Activated CD8-positive, alpha-beta memory T cell treated with anti-CD3 and anti-CD28 coated beads for 48 hours (primary cell): Measurements from ENCODE around the gene IRF2BPL.

Source experiments
- DNase-seq, 3 experiments: peaks; one replicate each; pipeline ENCODE4 v3.0.0-alpha.2; 2020; ENCODE audit warnings: low read depth in 2 of 3, low spot score in 2 of 3

The IRF2BPL gene

GRCh38 chr14:77028384-77029231 lies at the start of gene IRF2BPL:
Gene IRF2BPL (minus strand): TSS chr14:77028708. CDS start chr14:77027792, 916 bp downstream.
- peak; percentile 83 to 87 (median 87) for DNase-seq

- DNase-seq, result no peak
Measured at GRCh38 chr14:77077040-77077439, 48.5 kb upstream of the IRF2BPL start.

- no peak for DNase-seq
Measured at GRCh38 chr14:77076113-77076631, 47.7 kb upstream of the IRF2BPL start.

- DNase-seq, result no peak
Measured at GRCh38 chr14:77074969-77075368, 46.5 kb upstream of the IRF2BPL start.

- DNase-seq, result no peak
Measured at GRCh38 chr14:77071938-77072388, 43.5 kb upstream of the IRF2BPL start.

GRCh38 chr14:77069551-77069950 lies 41.0 kb upstream of the IRF2BPL start:
- no peak for DNase-seq

- no peak for DNase-seq
Measured at GRCh38 chr14:77068517-77069200, 40.2 kb upstream of the IRF2BPL start.

- DNase-seq, result no peak
Measured at GRCh38 chr14:77067632-77068516, 39.4 kb upstream of the IRF2BPL start.

GRCh38 chr14:77066578-77067172 lies 38.2 kb upstream of the IRF2BPL start:
- DNase-seq, result no peak

- DNase-seq, result no peak
Measured at GRCh38 chr14:77065851-77066577, 37.5 kb upstream of the IRF2BPL start.

- DNase-seq, result no peak
Measured at GRCh38 chr14:77064521-77065178, 36.1 kb upstream of the IRF2BPL start.

GRCh38 chr14:77063571-77064171 lies 35.2 kb upstream of the IRF2BPL start:
- no peak for DNase-seq

- DNase-seq, result no peak
Measured at GRCh38 chr14:77062261-77062660, 33.8 kb upstream of the IRF2BPL start.

- DNase-seq, result no peak
Measured at GRCh38 chr14:77061630-77062257, 33.2 kb upstream of the IRF2BPL start.

- DNase-seq, result no peak
Measured at GRCh38 chr14:77059276-77059915, 30.9 kb upstream of the IRF2BPL start.

- no peak for DNase-seq
Measured at GRCh38 chr14:77058785-77059184, 30.3 kb upstream of the IRF2BPL start.

- no peak for DNase-seq
Measured at GRCh38 chr14:77058117-77058516, 29.6 kb upstream of the IRF2BPL start.

- DNase-seq, result no peak
Measured at GRCh38 chr14:77055981-77056380, 27.5 kb upstream of the IRF2BPL start.
